Measurements from ENCODE around the gene MRGPRX4.

The MRGPRX4 gene

DNA sequence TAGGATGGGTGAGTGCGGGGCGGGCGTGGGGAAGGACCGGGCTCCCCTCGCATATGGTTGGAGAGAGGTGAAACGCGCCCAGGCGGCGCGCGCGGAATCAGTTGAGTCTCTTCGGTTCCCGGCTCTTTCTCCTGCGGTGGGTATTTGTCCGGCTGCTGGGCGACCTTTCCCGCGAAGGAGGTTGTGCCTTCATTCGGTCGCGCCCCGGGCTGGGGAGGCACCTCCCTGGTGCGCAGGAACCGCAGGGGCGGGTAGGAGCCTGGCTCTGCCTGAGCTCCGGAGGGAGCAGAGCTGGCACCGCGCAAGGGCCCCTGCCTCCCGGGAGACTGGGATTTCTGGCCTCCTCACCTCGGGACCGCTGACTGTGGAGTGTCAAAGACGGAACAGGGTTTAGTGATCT is 36.4 kb downstream of the MRGPRX4 start:
- TF ChIP-seq, protein P1, sequence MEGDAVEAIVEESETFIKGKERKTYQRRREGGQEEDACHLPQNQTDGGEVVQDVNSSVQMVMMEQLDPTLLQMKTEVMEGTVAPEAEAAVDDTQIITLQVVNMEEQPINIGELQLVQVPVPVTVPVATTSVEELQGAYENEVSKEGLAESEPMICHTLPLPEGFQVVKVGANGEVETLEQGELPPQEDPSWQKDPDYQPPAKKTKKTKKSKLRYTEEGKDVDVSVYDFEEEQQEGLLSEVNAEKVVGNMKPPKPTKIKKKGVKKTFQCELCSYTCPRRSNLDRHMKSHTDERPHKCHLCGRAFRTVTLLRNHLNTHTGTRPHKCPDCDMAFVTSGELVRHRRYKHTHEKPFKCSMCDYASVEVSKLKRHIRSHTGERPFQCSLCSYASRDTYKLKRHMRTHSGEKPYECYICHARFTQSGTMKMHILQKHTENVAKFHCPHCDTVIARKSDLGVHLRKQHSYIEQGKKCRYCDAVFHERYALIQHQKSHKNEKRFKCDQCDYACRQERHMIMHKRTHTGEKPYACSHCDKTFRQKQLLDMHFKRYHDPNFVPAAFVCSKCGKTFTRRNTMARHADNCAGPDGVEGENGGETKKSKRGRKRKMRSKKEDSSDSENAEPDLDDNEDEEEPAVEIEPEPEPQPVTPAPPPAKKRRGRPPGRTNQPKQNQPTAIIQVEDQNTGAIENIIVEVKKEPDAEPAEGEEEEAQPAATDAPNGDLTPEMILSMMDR (IDR thresholded peaks at IDR 0.05; ENCODE audit: low read depth, low read length, missing control alignments): no peak
- H3K4me3 ChIP-seq (ENCODE audit: low read depth, low read length): no peak overlapping the region
- DNase-seq (ENCODE audit: low read depth): no peak

DNA sequence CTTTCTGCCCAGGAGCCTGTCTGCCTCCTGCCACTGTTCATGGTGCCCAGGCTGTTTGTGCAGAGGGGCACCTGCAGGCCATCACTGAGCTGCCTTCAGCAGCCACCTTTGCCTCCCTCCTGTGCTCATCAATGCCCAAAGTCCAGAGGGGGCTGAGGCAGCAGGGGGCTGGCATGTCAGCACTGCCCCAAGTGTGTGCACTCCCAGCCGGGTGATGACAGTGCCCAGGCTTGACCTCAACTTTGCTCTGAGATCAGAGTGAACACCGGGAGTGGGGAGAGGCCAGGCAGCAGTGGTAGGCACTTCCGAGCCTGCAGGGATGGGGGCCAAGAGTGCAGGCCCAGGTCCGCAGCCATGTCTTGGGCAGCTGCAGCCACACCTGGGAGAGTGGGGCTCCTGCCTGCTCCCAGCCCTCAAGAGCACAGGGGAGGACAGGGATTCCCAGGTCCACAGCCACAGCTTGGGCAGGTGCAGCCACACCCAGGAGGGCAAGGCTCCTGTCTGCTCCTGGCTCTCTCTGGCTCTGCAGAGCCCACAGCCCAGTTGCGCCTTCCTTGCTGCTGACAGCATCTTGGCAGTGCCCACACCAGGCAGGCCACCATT is 48.7 kb downstream of the MRGPRX4 start:
- TF ChIP-seq, protein P1 (IDR thresholded peaks at IDR 0.05; ENCODE audit: low read depth, low read length, missing control alignments): no peak
- no peak for DNase-seq (ENCODE audit: low read depth)

DNA sequence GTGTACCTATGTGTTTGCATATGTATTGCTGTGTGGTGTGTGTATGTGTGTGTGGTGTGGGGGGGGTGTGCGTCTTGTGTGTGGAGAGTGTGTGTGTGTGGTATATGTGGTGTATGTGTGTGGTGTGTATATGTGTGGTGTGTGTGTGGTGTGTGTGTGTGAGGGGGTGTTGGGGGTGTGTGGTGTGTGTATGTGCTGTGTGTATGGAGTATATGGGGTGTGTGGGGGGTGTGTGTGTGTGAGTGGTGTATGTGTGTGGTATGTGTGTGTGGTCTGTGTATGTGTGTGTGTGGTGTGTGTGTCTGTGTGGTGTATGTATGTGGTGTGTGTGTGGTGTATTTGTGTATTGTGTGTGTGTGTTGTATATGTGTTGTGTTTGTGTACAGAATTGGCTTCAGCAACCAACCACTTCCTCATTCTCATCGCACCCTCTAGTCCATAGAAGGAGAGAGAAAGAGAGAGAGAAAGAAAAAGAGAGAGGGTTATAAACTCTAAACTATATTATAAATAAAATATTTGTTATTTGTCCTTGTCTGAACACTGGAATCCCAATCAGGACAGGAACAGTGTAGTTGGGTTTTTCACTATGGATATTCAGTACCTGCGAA is 50.3 kb downstream of the MRGPRX4 start:
- TF ChIP-seq, protein P1 (IDR thresholded peaks at IDR 0.05; ENCODE audit: low read depth, low read length, missing control alignments): no peak
- no peak overlapping the region for H3K4me3 ChIP-seq (ENCODE audit: low read depth, low read length)
- DNase-seq (ENCODE audit: low read depth): no peak

More for the DNA sequence above, 48.7 kb downstream of the MRGPRX4 start:
- no peak overlapping the region for H3K4me3 ChIP-seq (ENCODE audit: low read depth, low read length)
